HG03457 (cell line): ENCODE measurements around the gene SNX1.

Source experiments
- ATAC-seq: cut with Tn5 transposase; IDR thresholded peaks from one replicate; pipeline ENCODE4 v1.9.1; 2021; ENCODE audit warnings: moderate number of reproducible peaks; ENCODE audit not compliant: unreplicated experiment

SNX1 gene

GRCh38 chr15:64144192-64144564 lies 48.4 kb downstream of the SNX1 start:
- ATAC-seq: no peak

- peak; percentile 54 for ATAC-seq
Measured at GRCh38 chr15:64144565-64145281, 48.9 kb downstream of the SNX1 start.

GRCh38 chr15:64146041-64146440 lies 50.3 kb downstream of the SNX1 start:
- ATAC-seq: no peak

- no peak for ATAC-seq
Measured at GRCh38 chr15:64146520-64146884, 50.7 kb downstream of the SNX1 start.

- ATAC-seq: no peak
Measured at GRCh38 chr15:64146885-64147681, 51.3 kb downstream of the SNX1 start.

- no peak for ATAC-seq
Measured at GRCh38 chr15:64148168-64148567, 52.4 kb downstream of the SNX1 start.

GRCh38 chr15:64148581-64148980 lies 52.8 kb downstream of the SNX1 start:
- no peak for ATAC-seq

- ATAC-seq: no peak
Measured at GRCh38 chr15:64149424-64149823, 53.6 kb downstream of the SNX1 start.

- no peak for ATAC-seq
Measured at GRCh38 chr15:64149893-64150578, 54.3 kb downstream of the SNX1 start.

GRCh38 chr15:64151727-64152506 lies 56.1 kb downstream of the SNX1 start, which contains the start of gene SNX22:
Gene SNX22, plus strand, starts transcription at chr15:64151731. Its CDS starts 45 bp downstream, at chr15:64151776.
- no peak for ATAC-seq

- no peak for ATAC-seq
Measured at GRCh38 chr15:64152507-64153387, 57.0 kb downstream of the SNX1 start.

GRCh38 chr15:64153480-64154367 lies 57.9 kb downstream of the SNX1 start:
- ATAC-seq: no peak

GRCh38 chr15:64155802-64156651 lies 60.2 kb downstream of the SNX1 start:
- ATAC-seq: no peak

GRCh38 chr15:64156652-64157331 lies 61.0 kb downstream of the SNX1 start:
- no peak for ATAC-seq

- no peak for ATAC-seq
Measured at GRCh38 chr15:64157599-64158125, 61.9 kb downstream of the SNX1 start.

- ATAC-seq: no peak
Measured at GRCh38 chr15:64158363-64159134, 62.8 kb downstream of the SNX1 start.
